Measurements from ENCODE around the gene SH2D5. TPM values are rescaled to one million over a fixed set of nuclear protein-coding genes. Genes with fewer than 3 reads are reported as not detected.

Gene SH2D5
- total and polyA plus RNA-seq, 2 experiments from 2014 or later: 0.53 to 1.1 TPM

DNA sequence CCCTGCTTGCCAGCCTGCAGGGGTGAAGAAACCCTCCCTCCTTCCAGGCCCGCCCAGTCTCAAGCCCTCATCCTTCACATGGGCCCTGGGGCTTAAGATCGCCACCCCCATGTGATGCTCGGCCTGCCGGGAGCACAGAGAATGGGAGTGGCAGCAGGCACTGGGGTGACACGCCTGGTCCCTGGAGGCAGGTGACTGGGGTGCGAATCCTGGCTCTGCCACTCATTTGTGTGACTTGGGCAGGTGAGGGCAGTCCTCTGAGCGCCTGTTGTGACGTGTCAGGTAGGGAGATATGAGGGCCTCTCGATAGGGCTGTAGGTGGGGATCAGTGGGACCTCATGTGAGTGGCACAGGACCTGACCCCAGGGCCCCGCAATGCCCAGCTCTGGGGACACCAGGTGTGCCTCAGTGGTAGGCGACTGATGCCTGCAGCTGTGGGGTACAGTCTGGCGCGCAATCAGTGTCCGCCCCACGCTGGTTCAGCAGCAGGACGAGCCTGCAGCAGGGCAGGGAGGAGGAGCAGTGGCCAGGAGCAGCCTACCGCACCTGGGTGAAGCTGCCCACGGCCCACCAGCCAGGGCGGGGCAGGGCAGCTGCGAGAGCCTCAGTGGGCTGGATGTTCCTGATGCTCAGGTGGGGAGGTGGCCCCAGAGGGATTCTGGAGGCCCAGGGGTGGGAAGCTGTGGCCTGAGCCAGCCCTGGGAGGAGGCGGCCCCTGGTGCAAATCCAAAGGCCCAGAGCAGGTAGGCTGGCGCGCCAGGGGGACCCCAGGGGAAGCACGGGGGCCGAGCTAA is 6.2 kb downstream of the SH2D5 start:
- WGBS (ENCODE audit: low lambda C conversion rate, missing lambda C conversion rate): 91% methylated on average over 25 of the region's 25 CpGs
- H3K4me1 ChIP-seq (ENCODE audit: insufficient read depth): no peaks in the 10 kb centered on the region
- H3K27ac ChIP-seq: no peak overlapping the region
- H3K79me2 ChIP-seq: no peaks in the 10 kb centered on the region
- no peaks in the 10 kb centered on the region for H3K9me2 ChIP-seq (replicated peaks; ENCODE audit: insufficient read depth)
- H3K4me2 ChIP-seq: no peak overlapping the region
- H3K27me3 ChIP-seq: peaks cover 26% of the 10 kb centered on the region
- H3K36me3 ChIP-seq (replicated peaks; ENCODE audit: insufficient read depth, low read depth): no peaks in the 10 kb centered on the region
- H4K20me1 ChIP-seq (ENCODE audit: insufficient read depth, poor library complexity, severe bottlenecking): no peaks in the 10 kb centered on the region
- no peak overlapping the region for H2AFZ ChIP-seq
- H3K4me3 ChIP-seq: no peak overlapping the region
- no peak for DNase-seq (ENCODE audit: low spot score)
- no peak for TF ChIP-seq EZH2phosphoT487 (IDR thresholded peaks at IDR 0.05; ENCODE audit: low read depth, severe bottlenecking, unreplicated experiment)
- no peak for TF ChIP-seq EZH2 (IDR thresholded peaks at IDR 0.05; ENCODE audit: borderline replicate concordance)
- H3K9me3 ChIP-seq (ENCODE audit: low read depth): no peaks in the 10 kb centered on the region

DNA sequence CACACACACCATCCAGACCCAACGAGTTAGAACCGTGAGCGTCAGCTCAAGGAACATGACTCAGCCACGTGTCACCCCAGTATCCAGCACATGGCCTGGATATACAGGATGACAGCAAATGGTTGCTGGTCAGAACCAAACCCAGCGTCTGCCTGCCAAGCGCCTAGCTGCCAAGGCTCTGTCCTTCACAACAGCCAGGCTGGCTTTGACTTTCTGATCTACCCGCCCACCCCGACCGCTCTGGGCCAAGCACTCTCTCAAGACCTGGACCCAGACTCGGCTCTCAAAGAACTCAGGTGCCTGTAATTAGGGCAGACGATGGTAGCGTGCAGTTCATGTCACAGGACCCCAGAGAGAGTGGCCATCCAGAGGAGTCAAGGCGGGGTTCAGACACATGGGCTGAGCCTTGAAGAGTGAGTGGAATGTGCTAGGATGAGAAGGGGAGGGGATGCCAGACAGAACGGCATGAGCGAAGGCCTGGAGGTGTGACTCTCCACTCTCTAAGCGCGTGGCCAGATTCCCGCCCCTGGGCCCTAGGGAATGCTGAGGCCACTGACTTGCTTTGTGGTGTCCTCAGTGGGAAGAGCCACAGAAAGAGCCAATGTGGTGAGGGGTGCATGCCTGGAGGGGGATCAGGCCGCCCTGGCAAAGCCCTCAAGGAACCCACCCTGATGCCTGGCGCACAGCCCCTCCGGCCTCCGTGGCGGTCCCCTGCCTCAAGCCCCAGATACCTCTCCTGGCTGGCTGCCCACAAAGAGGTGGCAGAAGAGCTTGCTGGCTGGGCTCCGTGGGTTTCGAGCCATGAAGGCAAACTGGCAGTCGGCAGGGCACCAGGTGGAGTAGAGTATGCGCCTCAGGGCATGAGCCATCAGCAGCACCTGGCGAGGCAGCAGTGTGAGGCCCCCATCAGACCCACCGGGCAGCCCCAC is 7.0 kb downstream of the SH2D5 start:
- H3K9me2 ChIP-seq (replicated peaks; ENCODE audit: insufficient read depth): no peaks in the 10 kb centered on the region
- no peaks in the 10 kb centered on the region for H3K9me3 ChIP-seq (ENCODE audit: low read depth)
- no peak overlapping the region for H2AFZ ChIP-seq
- H3K27me3 ChIP-seq: peaks cover 18% of the 10 kb centered on the region
- H4K20me1 ChIP-seq (ENCODE audit: insufficient read depth, poor library complexity, severe bottlenecking): no peaks in the 10 kb centered on the region
- no peak for DNase-seq (ENCODE audit: low spot score)
- no peak overlapping the region for H3K4me3 ChIP-seq
- TF ChIP-seq EZH2phosphoT487 (IDR thresholded peaks at IDR 0.05; ENCODE audit: low read depth, severe bottlenecking, unreplicated experiment) (no peak), EZH2 (IDR thresholded peaks at IDR 0.05; ENCODE audit: borderline replicate concordance) (no peak)
- TF ChIP-seq, protein P1, sequence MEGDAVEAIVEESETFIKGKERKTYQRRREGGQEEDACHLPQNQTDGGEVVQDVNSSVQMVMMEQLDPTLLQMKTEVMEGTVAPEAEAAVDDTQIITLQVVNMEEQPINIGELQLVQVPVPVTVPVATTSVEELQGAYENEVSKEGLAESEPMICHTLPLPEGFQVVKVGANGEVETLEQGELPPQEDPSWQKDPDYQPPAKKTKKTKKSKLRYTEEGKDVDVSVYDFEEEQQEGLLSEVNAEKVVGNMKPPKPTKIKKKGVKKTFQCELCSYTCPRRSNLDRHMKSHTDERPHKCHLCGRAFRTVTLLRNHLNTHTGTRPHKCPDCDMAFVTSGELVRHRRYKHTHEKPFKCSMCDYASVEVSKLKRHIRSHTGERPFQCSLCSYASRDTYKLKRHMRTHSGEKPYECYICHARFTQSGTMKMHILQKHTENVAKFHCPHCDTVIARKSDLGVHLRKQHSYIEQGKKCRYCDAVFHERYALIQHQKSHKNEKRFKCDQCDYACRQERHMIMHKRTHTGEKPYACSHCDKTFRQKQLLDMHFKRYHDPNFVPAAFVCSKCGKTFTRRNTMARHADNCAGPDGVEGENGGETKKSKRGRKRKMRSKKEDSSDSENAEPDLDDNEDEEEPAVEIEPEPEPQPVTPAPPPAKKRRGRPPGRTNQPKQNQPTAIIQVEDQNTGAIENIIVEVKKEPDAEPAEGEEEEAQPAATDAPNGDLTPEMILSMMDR (IDR thresholded peaks at IDR 0.05; ENCODE audit: poor library complexity): no peak
- H3K79me2 ChIP-seq: no peaks in the 10 kb centered on the region
- WGBS (ENCODE audit: low lambda C conversion rate, missing lambda C conversion rate): 85% methylated on average over 29 of the region's 29 CpGs
- H3K27ac ChIP-seq: no peak overlapping the region
- H3K36me3 ChIP-seq (replicated peaks; ENCODE audit: insufficient read depth, low read depth): no peaks in the 10 kb centered on the region
- H3K4me2 ChIP-seq: no peak overlapping the region
- no peaks in the 10 kb centered on the region for H3K4me1 ChIP-seq (ENCODE audit: insufficient read depth)

DNA sequence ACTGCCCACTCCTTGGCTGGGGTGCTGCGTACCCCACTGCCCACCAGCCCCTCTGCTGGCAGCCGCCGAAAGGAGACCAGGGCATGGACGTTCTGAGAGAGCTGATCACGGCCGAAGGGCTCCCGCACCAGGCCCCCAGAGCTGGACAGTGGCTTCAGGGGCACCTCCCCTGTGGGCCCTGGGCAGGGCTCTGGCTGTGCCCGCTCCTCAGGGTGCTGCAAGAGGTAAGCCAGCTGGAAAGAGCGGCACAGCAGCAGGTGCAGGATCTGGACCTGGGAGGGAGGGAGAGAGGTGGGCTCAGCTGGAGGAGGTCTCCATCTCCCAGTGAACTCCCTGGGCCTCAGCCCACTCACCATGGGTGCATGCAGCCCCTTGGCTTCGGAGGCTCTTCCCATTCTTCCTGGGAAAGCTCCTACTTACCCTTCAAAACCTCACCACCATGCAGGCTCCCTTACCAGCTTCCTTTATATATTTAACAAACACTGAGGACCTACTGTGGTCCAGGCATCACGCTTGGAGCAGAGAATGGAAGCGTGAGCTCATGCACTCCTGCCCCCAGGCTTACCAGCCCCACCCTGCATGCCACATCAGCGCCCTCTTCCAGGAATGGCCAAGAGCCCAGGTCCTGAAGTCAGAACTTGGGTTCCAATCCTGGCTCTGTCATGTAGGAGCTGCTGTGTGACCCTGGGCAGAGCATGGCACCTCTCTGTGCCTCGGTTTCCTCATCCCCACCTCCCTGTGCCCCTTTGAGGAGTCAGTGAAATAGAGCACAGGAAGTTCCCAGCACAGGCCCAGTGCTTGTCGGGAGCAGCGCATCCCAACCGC is 7.9 kb downstream of the SH2D5 start:
- DNase-seq (ENCODE audit: low spot score): no peak
- Histone ChIP-seq H3K27me3 (peaks cover 16% of the 10 kb centered on the region), H4K20me1 (ENCODE audit: insufficient read depth, poor library complexity, severe bottlenecking) (no peaks in the 10 kb centered on the region), H3K4me1 (ENCODE audit: insufficient read depth) (no peaks in the 10 kb centered on the region), H3K4me3 (no peak overlapping the region), H3K79me2 (no peaks in the 10 kb centered on the region), H3K27ac (no peak overlapping the region), H3K36me3 (replicated peaks; ENCODE audit: insufficient read depth, low read depth) (no peaks in the 10 kb centered on the region), H3K4me2 (no peak overlapping the region), H3K9me3 (ENCODE audit: low read depth) (no peaks in the 10 kb centered on the region), H3K9me2 (replicated peaks; ENCODE audit: insufficient read depth) (no peaks in the 10 kb centered on the region), H2AFZ (no peak overlapping the region)
- TF ChIP-seq, protein P1 (IDR thresholded peaks at IDR 0.05; ENCODE audit: poor library complexity): no peak
- no peak for TF ChIP-seq EZH2phosphoT487 (IDR thresholded peaks at IDR 0.05; ENCODE audit: low read depth, severe bottlenecking, unreplicated experiment)
- no peak for TF ChIP-seq EZH2 (IDR thresholded peaks at IDR 0.05; ENCODE audit: borderline replicate concordance)
- 94% methylated on average over 17 of the region's 17 CpGs for WGBS (ENCODE audit: low lambda C conversion rate, missing lambda C conversion rate)

Data from hepatocyte (in vitro differentiated cells).